ENCODE measurements around the gene DSCAM. TPM values are rescaled to one million over a fixed set of nuclear protein-coding genes. Genes with fewer than 3 reads are reported as not detected.

Gene DSCAM
- total RNA-seq, 1 experiment from 2014 or later, result 0.13 TPM

GRCh38 chr21:40356644-40357043 is 490.3 kb downstream of the DSCAM start:
- TF ChIP-seq HMGA2 (CRISPR knock-in tag; IDR thresholded peaks at IDR 0.05) (no peak), ZNF423 (CRISPR knock-in tag; IDR thresholded peaks at IDR 0.05) (no peak)
- H3K27ac Mint-ChIP-seq, result no peak overlapping the region
- no peak overlapping the region for H3K4me3 Mint-ChIP-seq
- H3K4me1 Mint-ChIP-seq, result no peaks in the 10 kb centered on the region
- DNase-seq (ENCODE audit: low spot score) (no peak), ATAC-seq (no peak)
- no peaks in the 10 kb centered on the region for H3K36me3 Mint-ChIP-seq
- H3K9me3 Mint-ChIP-seq, result peaks cover 6% of the 10 kb centered on the region
- no peaks in the 10 kb centered on the region for H3K27me3 Mint-ChIP-seq (ENCODE audit: low read depth)
- CTCF ChIA-PET, result interaction anchor here (0.6 to 2.3 kb wide), 6 partner anchors 10 to 213 kb away, joined by 3 to 11 read pairs (median 3); no protein-coding TSS in a partner anchor
- POLR2A ChIA-PET, result interaction anchor here (0.7 kb wide), 1 partner anchor 669 kb away, joined by 4 read pairs; no protein-coding TSS in a partner anchor

GRCh38 chr21:40355076-40355475 is 491.9 kb downstream of the DSCAM start:
- ATAC-seq (no peak), DNase-seq (ENCODE audit: low spot score) (no peak)
- TF ChIP-seq SMAD4 (CRISPR knock-in tag; IDR thresholded peaks at IDR 0.05) (no peak), ATF3 (CRISPR knock-in tag; conservative IDR thresholded peaks at IDR 0.05) (no peak), ZBTB43 (CRISPR knock-in tag; IDR thresholded peaks at IDR 0.05) (no peak)
- ChIA-PET CTCF (no interaction called here), POLR2A (no interaction called here)
- no peak overlapping the region for H3K4me3 Mint-ChIP-seq
- no peaks in the 10 kb centered on the region for H3K4me1 Mint-ChIP-seq
- H3K27me3 Mint-ChIP-seq (ENCODE audit: low read depth), result no peaks in the 10 kb centered on the region
- H3K9me3 Mint-ChIP-seq, result peaks cover 6% of the 10 kb centered on the region; the same call in 1 of the 2 replicates
- H3K27ac Mint-ChIP-seq, result no peak overlapping the region
- H3K36me3 Mint-ChIP-seq, result no peaks in the 10 kb centered on the region

GRCh38 chr21:40351006-40351405 is 496.0 kb downstream of the DSCAM start:
- TF ChIP-seq TCF7 (CRISPR knock-in tag; IDR thresholded peaks at IDR 0.05; ENCODE audit: low read depth) (no peak), ATF3 (CRISPR knock-in tag; conservative IDR thresholded peaks at IDR 0.05) (no peak), NR1H2 (CRISPR knock-in tag; IDR thresholded peaks at IDR 0.05) (no peak)
- ATAC-seq, result no peak
- Mint-ChIP-seq H3K9me3 (peaks cover 5% of the 10 kb centered on the region; the same call in 1 of the 2 replicates), H3K27ac (no peak overlapping the region), H3K4me1 (no peaks in the 10 kb centered on the region), H3K27me3 (ENCODE audit: low read depth) (no peaks in the 10 kb centered on the region), H3K36me3 (no peaks in the 10 kb centered on the region), H3K4me3 (no peak overlapping the region)
- CTCF ChIA-PET, result interaction anchor here (0.5 kb wide), 1 partner anchor 422 kb away, joined by 3 read pairs; no protein-coding TSS in a partner anchor
- DNase-seq (ENCODE audit: low spot score), result no peak
- POLR2A ChIA-PET, result no interaction called here

- Mint-ChIP-seq H3K27me3 (ENCODE audit: low read depth) (no peaks in the 10 kb centered on the region), H3K9me3 (no peaks in the 10 kb centered on the region), H3K4me3 (no peak overlapping the region), H3K36me3 (no peaks in the 10 kb centered on the region), H3K4me1 (no peaks in the 10 kb centered on the region), H3K27ac (no peak overlapping the region)
- DNase-seq (ENCODE audit: low spot score) (no peak), ATAC-seq (no peak)
- ChIA-PET CTCF (interaction anchor here (1.4 kb wide), 1 partner anchor 37 kb away, joined by 3 read pairs; no protein-coding TSS in a partner anchor), POLR2A (no interaction called here)
- no peak for TF ChIP-seq RELA (CRISPR knock-in tag; IDR thresholded peaks at IDR 0.05; ENCODE audit: borderline replicate concordance)
- no peak for TF ChIP-seq HMGXB4 (CRISPR knock-in tag; IDR thresholded peaks at IDR 0.05)
- no peak for TF ChIP-seq ZNF425 (CRISPR knock-in tag; conservative IDR thresholded peaks at IDR 0.05)
- no peak for TF ChIP-seq ZBTB21 (CRISPR knock-in tag; IDR thresholded peaks at IDR 0.05; ENCODE audit: borderline replicate concordance)
- no peak for TF ChIP-seq ZNF317 (CRISPR knock-in tag; IDR thresholded peaks at IDR 0.05; ENCODE audit: borderline replicate concordance, low read depth)
- TF ChIP-seq ZNF219 (CRISPR knock-in tag; IDR thresholded peaks at IDR 0.05; ENCODE audit: borderline replicate concordance), result no peak
- no peak for TF ChIP-seq E2F1 (CRISPR knock-in tag; IDR thresholded peaks at IDR 0.05)
- TF ChIP-seq E2F4 (CRISPR knock-in tag; IDR thresholded peaks at IDR 0.05; ENCODE audit: borderline replicate concordance, low read depth), result no peak
- no peak for TF ChIP-seq IRF2 (CRISPR knock-in tag; IDR thresholded peaks at IDR 0.05; ENCODE audit: borderline replicate concordance, low read depth)
- no peak for TF ChIP-seq FOXP1 (CRISPR knock-in tag; IDR thresholded peaks at IDR 0.05; ENCODE audit: borderline replicate concordance)
- no peak for TF ChIP-seq PRRX2 (CRISPR knock-in tag; IDR thresholded peaks at IDR 0.05)
- TF ChIP-seq SP1 (CRISPR knock-in tag; conservative IDR thresholded peaks at IDR 0.05), result no peak
- TF ChIP-seq TCF7 (CRISPR knock-in tag; IDR thresholded peaks at IDR 0.05; ENCODE audit: low read depth), result no peak
These were observed 497.4 kb downstream of the DSCAM start for GRCh38 chr21:40349591-40349990.
